GM12892 (cell line): ENCODE results near the gene ALPL.

Experiments
- POLR2A ChIP-seq: IDR thresholded peaks from 2 replicates; pipeline ENCODE4 v1.6.1; 2011; ENCODE audit warnings: low read depth, low read length, control low read depth
- POLR2AphosphoS5 ChIP-seq: IDR thresholded peaks from 2 replicates; pipeline ENCODE4 v1.6.1; 2011; ENCODE audit warnings: low read depth, low read length, control low read depth

GRCh38 chr1:21541835-21542234, 32.6 kb downstream of the ALPL start:
- no peak for TF ChIP-seq POLR2A
- no peak for TF ChIP-seq POLR2AphosphoS5
